Liver (tissue), 9 donors: ENCODE results near the gene HILPDA. TPM values are rescaled to one million over a fixed set of nuclear protein-coding genes. Genes with fewer than 3 reads are reported as not detected.
A peak's percentile ranks its signal among the peaks of the same experiment; 100 is the strongest.

Source experiments
- DNase-seq: peaks from one replicate; pipeline ENCODE4 v3.0.0-alpha.2; 2017; ENCODE audit warnings: low spot score
- H3K27ac ChIP-seq, 2 donors: one replicate each; pipeline ENCODE4 v1.7.0; 2013; ENCODE audit warnings: inconsistent platforms in 2 of 2, low read length in 2 of 2, control low read depth in 1 of 2, low read depth in 1 of 2, mild to moderate bottlenecking in 1 of 2
- H3K27me3 ChIP-seq, 4 donors: one replicate each; pipeline versions ENCODE4 v1.6.1 to v1.7.0; 2013; ENCODE audit warnings: low read length in 3 of 4, inconsistent platforms in 1 of 4, mild to moderate bottlenecking in 1 of 4, moderate library complexity in 1 of 4; ENCODE audit not compliant: control insufficient read depth in 4 of 4, insufficient read depth in 4 of 4
- H3K36me3 ChIP-seq, 4 donors: one replicate each; pipeline versions ENCODE4 v1.6.1 to v1.7.0; 2013; ENCODE audit warnings: low read length in 3 of 4, mild to moderate bottlenecking in 3 of 4, low read depth in 1 of 4, moderate library complexity in 1 of 4; ENCODE audit not compliant: control insufficient read depth in 4 of 4, insufficient read depth in 3 of 4
- H3K4me1 ChIP-seq, 4 donors: one replicate each; pipeline versions ENCODE4 v1.6.1 to v1.7.0; 2013; ENCODE audit warnings: low read length in 3 of 4, mild to moderate bottlenecking in 3 of 4, moderate library complexity in 1 of 4; ENCODE audit not compliant: control insufficient read depth in 4 of 4, insufficient read depth in 4 of 4
- H3K4me3 ChIP-seq, 3 donors: one replicate each; pipeline versions ENCODE4 v1.6.1 to v1.7.0; 2013; ENCODE audit warnings: low read length in 3 of 3, control low read depth in 1 of 3, low read depth in 1 of 3, mild to moderate bottlenecking in 1 of 3
- H3K9ac ChIP-seq, 2 donors: one replicate each; pipeline ENCODE4 v1.7.0; 2013; ENCODE audit warnings: low read length in 2 of 2, mild to moderate bottlenecking in 2 of 2, moderate library complexity in 2 of 2, control low read depth in 1 of 2, low read depth in 1 of 2
- H3K9me3 ChIP-seq, 4 donors: one replicate each; pipeline versions ENCODE4 v1.6.1 to v1.7.0; 2013; ENCODE audit warnings: low read length in 3 of 4; ENCODE audit not compliant: control insufficient read depth in 4 of 4
- ATF3 ChIP-seq: IDR thresholded peaks from 2 replicates; pipeline ENCODE4 v1.6.1; 2016; ENCODE audit warnings: antibody characterized with exemption
- EGR1 ChIP-seq, 2 donors: IDR thresholded peaks; 2 replicates each; pipeline ENCODE4 v1.6.1; 2016 to 2018; ENCODE audit warnings: antibody characterized with exemption in 2 of 2, low read depth in 2 of 2
- FOXA1 ChIP-seq: IDR thresholded peaks from 2 replicates; pipeline ENCODE4 v1.6.1; 2016; ENCODE audit warnings: antibody characterized with exemption
- FOXA2 ChIP-seq: IDR thresholded peaks from 2 replicates; pipeline ENCODE4 v1.6.1; 2016; ENCODE audit warnings: antibody characterized with exemption
- GABPA ChIP-seq, 2 donors: IDR thresholded peaks in 1 of 2; conservative IDR thresholded peaks in 1 of 2; 2 replicates each; pipeline ENCODE4 v1.6.1; 2016; ENCODE audit warnings: antibody characterized with exemption in 2 of 2, mild to moderate bottlenecking in 1 of 2, moderate library complexity in 1 of 2
- HNF4A ChIP-seq, 2 donors: conservative IDR thresholded peaks; 2 replicates each; pipeline ENCODE4 v1.6.1; 2016; ENCODE audit warnings: antibody characterized with exemption in 2 of 2, mild to moderate bottlenecking in 2 of 2
- HNF4G ChIP-seq: IDR thresholded peaks from 2 replicates; pipeline ENCODE4 v1.6.1; 2016; ENCODE audit warnings: antibody characterized with exemption
- MAX ChIP-seq: IDR thresholded peaks from 2 replicates; pipeline ENCODE4 v1.6.1; 2016; ENCODE audit warnings: antibody characterized with exemption
- NR2F2 ChIP-seq: IDR thresholded peaks from 2 replicates; pipeline ENCODE4 v1.6.1; 2016; ENCODE audit warnings: antibody characterized with exemption
- RAD21 ChIP-seq, 2 donors: IDR thresholded peaks; 2 replicates each; pipeline ENCODE4 v1.6.1; 2016; ENCODE audit warnings: antibody characterized with exemption in 2 of 2, mild to moderate bottlenecking in 2 of 2
- REST ChIP-seq: IDR thresholded peaks from 2 replicates; pipeline ENCODE4 v1.6.1; 2016; ENCODE audit warnings: antibody characterized with exemption, mild to moderate bottlenecking
- RXRA ChIP-seq, 2 donors: IDR thresholded peaks; 2 replicates each; pipeline ENCODE4 v1.6.1; 2017 to 2018; ENCODE audit warnings: antibody characterized with exemption in 2 of 2, mild to moderate bottlenecking in 1 of 2
- SP1 ChIP-seq: IDR thresholded peaks from 2 replicates; pipeline ENCODE4 v1.6.1; 2018; ENCODE audit warnings: antibody characterized with exemption, mild to moderate bottlenecking
- TAF1 ChIP-seq: conservative IDR thresholded peaks from 2 replicates; pipeline ENCODE4 v1.6.1; 2016; ENCODE audit warnings: antibody characterized with exemption, mild to moderate bottlenecking
- YY1 ChIP-seq: IDR thresholded peaks from 2 replicates; pipeline ENCODE4 v1.6.1; 2016; ENCODE audit warnings: antibody characterized with exemption, mild to moderate bottlenecking
- ZBTB33 ChIP-seq: IDR thresholded peaks from 2 replicates; pipeline ENCODE4 v1.6.1; 2016; ENCODE audit warnings: antibody characterized with exemption
- WGBS: extraction: QIAGEN DNeasy Blood & Tissue Kit; methylation state at CpG from one replicate; pipeline ENCODE4 v1.1.7; 2013; 5-methylcytosine and 5-hydroxymethylcytosine counted together
- polyA plus RNA-seq, 2 donors: library from polyadenylated mRNA; stranded (reverse) in 1 of 2; unstranded in 1 of 2; fragments of 200-250 nt in 1 of 2; fragments of >200 nt in 1 of 2; fragmentation: Nextera tagmentation in 1 of 2; extraction: Ambion mirVana in 1 of 2; gene quantifications; one replicate each; pipeline versions ENCODE4 v1.2.1 to v1.2.3, GENCODE V29; 2013 to 2015
- total RNA-seq, 2 donors: library from RNA; depleted of rRNA; stranded (reverse); fragments of >200 nt; gene quantifications; one replicate each; pipeline ENCODE4 v1.2.3, GENCODE V29; 2014
- donor health status: healthy.
- donor health status: healthy.
- donor health status: healthy.
- donor health status: healthy.
- donor health status: healthy.

The HILPDA gene
- total and polyA plus RNA-seq, 4 donors = 3.9 to 5.6 (median 5.2) TPM

- H3K9me3 ChIP-seq = no peaks in the 10 kb centered on the region
- peak overlapping the region in 2 of 3 donors; percentile 3 to 67 for H3K4me3 ChIP-seq
- 6% methylated on average over 6 of the region's 6 CpGs for WGBS
- H3K36me3 ChIP-seq = no peaks in the 10 kb centered on the region
- TF ChIP-seq HNF4G (no peak), RAD21 (IDR thresholded peaks at IDR 0.05) (no peak), GABPA (IDR thresholded peaks at IDR 0.05 in 1 of 2, conservative IDR thresholded peaks at IDR 0.05 in 1 of 2) (no peak), SP1 (no peak), YY1 (no peak), NR2F2 (no peak), ZBTB33 (no peak), FOXA1 (no peak), MAX (no peak), FOXA2 (no peak), RXRA (IDR thresholded peaks at IDR 0.05) (no peak), TAF1 (no peak), EGR1 (IDR thresholded peaks at IDR 0.05; ENCODE audit: low read depth in 2 of 2) (no peak), REST (no peak), HNF4A (conservative IDR thresholded peaks at IDR 0.05) (no peak)
- DNase-seq = no peak
- no peak overlapping the region for H3K9ac ChIP-seq
- peak overlapping the region; percentile 63 to 66 for H3K27ac ChIP-seq
- H3K4me1 ChIP-seq = peaks cover 0 to 18% (median 7%) of the 10 kb centered on the region in 4 donors
- H3K27me3 ChIP-seq = no peaks in the 10 kb centered on the region
Measured at GRCh38 chr7:128410451-128410753, 45.3 kb upstream of the HILPDA start.

GRCh38 chr7:128415217-128415785, 40.4 kb upstream of the HILPDA start:
- 84% methylated on average over 4 of the region's 4 CpGs for WGBS
- Histone ChIP-seq H3K9me3 (no peaks in the 10 kb centered on the region), H3K27me3 (no peaks in the 10 kb centered on the region), H3K27ac (no peak overlapping the region), H3K36me3 (no peaks in the 10 kb centered on the region), H3K4me3 (no peak overlapping the region), H3K9ac (no peak overlapping the region), H3K4me1 (peaks cover 0 to 2% (median under 1%) of the 10 kb centered on the region in 4 donors)
- no peak for TF ChIP-seq HNF4G
- no peak for TF ChIP-seq YY1
- no peak for TF ChIP-seq SP1
- no peak for TF ChIP-seq EGR1 (IDR thresholded peaks at IDR 0.05; ENCODE audit: low read depth in 2 of 2)
- no peak for TF ChIP-seq ZBTB33
- TF ChIP-seq FOXA2 = no peak
- no peak for TF ChIP-seq FOXA1
- no peak for TF ChIP-seq ATF3
- no peak for DNase-seq
